ENCODE measurements around the gene CDC42EP3.

DNA sequence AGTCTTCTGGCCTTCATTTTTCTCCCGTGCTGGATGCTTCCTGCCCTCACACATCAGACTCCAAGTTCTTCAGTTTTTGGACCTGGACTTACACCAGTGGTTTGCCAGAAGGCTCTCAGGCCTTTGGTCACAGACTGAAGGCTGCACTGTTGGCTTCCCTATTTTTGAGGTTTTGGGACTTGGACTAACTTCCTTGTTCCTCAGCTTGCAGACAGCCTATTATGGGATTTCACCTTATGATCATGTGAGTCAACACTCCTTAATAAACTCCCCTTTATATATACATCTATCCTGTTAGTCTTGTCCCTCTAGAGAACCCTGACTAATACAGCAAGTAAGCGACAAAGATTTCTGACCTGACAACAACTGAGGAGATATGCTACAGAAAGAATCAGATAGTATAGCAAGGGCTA is 7.2 kb downstream of the CDC42EP3 start:
- no peak for TF ChIP-seq POLR2A (IDR thresholded peaks at IDR 0.05)
- TF ChIP-seq, protein P1, sequence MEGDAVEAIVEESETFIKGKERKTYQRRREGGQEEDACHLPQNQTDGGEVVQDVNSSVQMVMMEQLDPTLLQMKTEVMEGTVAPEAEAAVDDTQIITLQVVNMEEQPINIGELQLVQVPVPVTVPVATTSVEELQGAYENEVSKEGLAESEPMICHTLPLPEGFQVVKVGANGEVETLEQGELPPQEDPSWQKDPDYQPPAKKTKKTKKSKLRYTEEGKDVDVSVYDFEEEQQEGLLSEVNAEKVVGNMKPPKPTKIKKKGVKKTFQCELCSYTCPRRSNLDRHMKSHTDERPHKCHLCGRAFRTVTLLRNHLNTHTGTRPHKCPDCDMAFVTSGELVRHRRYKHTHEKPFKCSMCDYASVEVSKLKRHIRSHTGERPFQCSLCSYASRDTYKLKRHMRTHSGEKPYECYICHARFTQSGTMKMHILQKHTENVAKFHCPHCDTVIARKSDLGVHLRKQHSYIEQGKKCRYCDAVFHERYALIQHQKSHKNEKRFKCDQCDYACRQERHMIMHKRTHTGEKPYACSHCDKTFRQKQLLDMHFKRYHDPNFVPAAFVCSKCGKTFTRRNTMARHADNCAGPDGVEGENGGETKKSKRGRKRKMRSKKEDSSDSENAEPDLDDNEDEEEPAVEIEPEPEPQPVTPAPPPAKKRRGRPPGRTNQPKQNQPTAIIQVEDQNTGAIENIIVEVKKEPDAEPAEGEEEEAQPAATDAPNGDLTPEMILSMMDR (IDR thresholded peaks at IDR 0.05): no peak

Data from adrenal gland (tissue), 5 donors.